T follicular helper cell (primary cell): Measurements from ENCODE around the gene CAV1.
"Not testable (repeated sequence)": the region's sequence is repeated elsewhere in the genome, so short reads cannot be mapped to it uniquely, and the experiment has no call there.

Experiments used
- DNase-seq: peaks from one replicate; pipeline ENCODE4 v3.0.0-alpha.2; 2020; ENCODE audit warnings: low read depth

The CAV1 gene

DNA sequence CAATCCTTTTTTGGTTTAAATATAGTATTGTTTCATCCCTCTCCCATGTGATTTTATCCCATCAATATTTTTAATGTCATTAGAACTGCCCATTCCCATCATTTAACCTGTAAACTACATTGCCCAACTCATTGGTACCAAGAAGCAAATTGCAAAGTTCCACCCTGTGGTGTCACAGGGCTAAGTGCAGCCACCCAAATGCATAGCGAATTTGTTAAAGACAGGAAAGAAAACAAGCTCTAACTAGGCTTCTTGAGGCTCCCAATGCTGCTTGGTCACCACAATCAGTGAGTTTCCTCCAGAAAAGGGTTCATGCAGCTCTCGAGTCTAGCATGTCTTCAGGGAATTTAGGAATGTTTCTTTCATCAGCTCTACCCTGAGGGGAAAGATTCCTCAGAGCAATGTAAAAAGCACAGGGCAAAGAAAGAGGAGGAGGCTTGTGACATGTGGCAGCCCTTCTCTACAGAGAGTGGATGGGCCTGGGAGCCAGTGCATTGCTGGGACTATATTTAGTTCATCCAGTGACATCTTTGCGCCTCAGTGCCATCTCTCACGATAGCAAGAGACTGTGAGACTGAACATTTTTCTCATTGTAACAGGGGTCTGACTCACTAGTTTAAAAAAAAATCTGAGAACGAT is 58.1 kb downstream of the CAV1 start:
- no peak for DNase-seq

DNA sequence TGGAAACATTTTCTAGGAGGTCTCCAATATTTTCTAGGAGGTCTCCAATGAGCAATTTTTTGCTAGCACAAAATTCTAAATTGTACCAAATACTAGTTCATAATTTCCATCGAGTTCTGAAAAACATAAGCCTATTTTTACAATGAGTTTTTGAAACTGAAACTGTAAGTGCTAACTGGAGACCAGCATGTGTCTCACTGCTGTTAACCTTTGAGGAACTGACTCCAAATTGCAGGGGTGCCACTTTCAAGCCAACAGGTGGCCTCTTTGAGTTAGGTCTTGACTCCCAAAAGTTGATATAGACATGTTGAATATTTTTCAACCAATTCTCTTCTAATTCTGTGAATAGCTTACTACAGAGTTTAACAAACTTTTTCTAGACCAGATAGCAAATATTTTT is 58.8 kb downstream of the CAV1 start:
- no peak for DNase-seq

DNA sequence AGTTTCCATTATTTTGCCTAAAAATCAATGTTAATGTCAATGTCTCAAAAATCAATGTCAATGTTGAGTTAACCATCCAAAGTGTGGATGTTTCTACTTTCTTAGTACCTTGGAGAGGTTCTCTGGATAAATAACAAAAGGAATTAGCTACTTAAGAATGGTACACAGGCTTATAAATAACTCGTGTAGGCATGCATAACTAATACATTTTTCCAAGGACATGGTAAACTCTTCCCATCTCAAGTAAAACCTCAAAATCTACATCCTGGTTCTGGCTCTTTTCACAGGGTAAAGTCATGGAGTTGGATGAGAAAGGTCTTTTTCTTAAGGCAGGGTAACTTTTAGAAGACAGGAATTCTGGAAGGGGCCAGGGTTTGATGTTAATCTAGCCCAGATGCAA is 59.9 kb downstream of the CAV1 start:
- no peak for DNase-seq

DNA sequence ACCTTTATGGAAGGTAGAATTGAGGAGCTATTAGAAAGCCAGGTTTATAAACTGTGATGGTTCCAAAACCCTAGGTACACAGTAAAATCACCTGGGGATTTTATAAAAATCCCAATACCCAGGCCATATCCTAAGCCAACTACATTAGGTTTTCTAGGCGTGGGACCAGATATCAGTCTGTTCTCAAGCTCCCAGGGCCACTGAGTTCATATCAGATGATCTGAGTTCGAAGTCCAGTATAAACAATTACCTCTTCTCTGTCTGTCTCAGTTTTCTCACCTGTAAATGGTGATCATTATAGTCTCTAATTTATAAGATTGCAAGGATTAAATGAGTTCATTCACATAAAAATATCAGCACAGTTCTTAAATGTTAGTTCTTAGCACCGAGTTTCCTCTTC is 60.6 kb downstream of the CAV1 start:
- no peak for DNase-seq

DNA sequence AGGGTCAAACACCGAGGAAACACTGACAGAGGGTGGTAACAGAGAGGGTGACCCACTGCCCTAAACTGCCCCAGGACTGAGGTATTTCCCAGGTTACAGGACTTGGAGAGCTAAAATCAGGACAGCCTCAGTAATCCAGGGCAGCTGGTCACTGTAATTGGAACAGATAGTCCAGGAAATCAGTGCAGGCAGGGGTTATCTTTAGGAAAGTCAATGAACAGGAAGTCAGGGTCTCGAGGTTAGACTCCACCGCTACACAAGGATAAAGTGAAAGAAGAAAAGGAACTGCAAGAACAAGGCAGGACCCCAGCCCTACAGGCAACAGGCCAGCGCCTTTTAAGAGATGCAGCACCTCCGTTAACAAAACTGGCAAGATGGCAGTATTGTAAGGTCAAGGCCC is 61.1 kb downstream of the CAV1 start:
- DNase-seq, result no peak

DNA sequence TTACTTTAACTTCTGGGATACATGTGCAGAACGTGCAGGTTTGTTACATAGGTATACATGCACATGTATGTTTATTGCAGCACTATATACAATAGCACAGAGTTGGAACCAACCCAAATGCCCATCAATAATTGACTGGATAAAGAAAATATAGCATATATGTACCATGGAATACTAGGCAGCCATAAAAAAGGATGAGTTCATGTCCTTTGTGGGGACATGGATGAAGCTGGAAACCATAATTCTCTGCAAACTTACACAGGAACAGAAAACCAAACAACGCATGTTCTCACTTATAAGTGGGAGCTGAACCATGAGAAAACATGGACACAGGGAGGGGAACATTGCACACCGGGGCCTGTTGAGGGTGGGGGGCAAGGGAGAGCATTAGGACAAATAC is 62.4 kb downstream of the CAV1 start:
- DNase-seq, result not testable (repeated sequence)

DNA sequence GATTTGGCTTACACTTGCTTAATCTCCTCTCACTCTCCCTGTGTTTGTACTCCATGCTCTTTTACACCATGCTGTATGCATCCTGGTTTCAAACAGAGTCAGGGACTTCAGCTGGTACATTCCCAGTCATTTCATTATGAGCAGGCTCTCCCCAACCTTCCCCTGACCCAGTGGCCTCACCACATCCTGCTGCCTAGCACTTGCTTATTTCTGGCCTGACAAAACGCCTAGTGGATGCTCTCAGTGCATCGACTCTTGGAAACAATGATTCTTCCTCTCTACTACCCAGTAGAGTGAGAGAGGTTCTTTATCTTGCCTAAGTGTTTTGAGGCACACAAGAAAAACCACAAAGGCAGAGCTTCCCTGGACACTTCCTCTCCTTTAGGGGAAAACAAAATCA is 63.4 kb downstream of the CAV1 start:
- no peak for DNase-seq

DNA sequence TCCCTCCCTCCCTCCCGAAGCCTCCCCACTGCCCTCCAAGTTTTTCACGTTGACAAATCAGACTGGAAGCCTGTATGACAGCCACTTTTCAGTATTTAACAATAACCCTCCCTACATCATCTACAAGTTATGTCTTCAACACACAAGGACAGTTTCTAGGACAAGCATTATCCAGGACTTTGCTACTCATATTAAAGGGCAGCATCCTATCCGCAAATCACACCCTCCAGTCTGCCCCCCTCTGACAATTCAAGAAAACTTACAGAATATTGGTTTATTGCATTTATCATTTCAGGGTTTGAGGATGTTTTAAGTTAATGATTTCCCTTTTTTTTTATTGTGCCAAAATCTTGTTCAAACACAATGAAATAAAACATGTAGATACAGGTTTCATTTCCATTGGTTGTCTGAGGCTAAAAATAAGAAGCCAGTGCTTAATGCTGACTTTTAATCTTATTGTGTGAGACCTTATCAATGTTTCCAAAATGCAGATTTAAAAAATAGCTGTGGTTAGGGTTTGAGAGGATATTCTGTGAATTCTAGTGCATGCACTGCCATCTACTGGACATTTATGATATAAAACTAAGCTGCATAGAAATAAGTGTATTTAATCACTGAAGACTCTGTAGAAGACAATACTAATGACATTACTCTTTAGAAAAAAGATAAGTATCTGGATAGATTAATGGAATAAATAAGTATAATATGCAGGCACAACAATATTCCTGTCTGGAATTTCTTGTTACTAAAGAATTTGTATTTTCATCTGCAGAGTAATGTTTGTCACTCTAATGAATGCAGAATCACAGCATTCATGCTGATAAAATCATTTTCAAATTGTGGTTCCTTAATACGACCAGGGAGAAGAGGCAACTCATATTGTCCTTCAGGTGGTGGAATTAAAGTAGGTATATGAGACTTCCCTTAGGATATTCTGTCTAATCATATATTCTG is 64.1 kb downstream of the CAV1 start:
- DNase-seq, result no peak

DNA sequence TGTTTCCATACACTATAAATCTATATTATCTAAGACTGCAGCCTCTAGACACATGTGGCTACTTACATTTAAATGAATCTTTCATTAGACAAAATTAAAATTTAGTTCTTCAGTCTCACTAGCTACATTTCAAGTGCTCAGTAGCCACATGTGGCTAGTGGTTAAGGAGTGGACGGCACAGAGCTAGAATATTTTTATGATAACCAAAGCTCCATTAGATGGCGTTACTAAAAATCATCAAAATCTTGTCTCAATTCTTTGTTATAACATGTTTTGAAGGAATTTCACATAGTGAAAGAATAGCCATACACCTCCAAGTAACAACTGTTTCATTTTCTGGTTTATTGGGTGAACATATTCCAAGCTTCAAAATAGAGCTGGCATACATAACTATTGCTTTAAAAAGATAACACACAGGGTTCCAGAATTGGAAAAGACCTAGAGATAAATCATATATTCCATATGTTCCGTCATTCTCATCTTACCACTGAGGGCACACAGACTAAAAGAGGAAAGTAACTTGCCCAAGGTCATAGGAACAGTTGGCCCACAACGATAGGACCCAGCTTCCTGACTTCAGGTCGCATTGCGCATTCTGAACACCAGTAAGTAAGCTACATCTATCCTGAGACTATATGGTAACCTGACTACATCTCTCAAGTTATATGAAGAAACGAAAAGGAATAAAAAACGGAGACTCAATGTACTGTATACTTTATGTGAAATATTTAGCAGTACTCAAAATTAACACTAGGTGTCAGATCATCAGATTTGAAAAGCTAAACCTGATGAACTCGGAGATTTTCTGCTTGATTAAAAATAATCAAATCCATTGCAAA is 66.6 kb downstream of the CAV1 start:
- DNase-seq, result no peak

DNA sequence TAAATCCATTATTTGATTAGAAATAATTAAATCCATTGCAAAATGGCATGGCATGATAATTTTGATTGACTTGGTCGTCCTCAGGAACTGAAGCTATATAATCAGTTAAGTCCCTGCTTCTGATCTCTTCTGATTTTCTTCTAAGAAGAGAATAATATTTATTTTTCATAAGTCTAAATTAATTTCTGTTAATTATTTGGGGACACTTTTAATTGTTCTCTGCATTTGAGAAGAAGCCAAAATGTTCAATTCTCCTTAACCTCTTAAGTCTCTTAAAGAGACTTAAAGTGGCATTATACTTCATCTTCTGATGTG is 67.2 kb downstream of the CAV1 start:
- no peak for DNase-seq

DNA sequence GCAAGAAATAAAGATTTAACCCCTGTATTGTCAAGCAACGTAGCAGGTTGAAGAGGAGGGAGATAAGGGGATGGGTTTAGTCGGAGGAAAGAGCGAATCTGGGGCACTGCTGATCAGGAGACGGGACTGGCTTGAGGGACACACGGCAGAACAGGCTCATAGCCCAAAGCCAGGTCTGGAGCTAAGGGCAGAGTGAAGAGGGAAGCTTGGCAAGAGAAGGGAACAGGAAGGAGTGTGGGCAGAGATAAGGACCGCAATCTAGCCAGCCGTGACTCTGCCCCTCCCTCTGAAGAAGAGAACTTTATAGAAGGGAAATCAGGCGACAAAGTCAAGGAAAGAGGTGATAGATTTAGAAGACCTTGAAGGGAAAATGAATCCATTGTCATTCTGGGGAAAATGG is 67.6 kb downstream of the CAV1 start:
- DNase-seq, result no peak

DNA sequence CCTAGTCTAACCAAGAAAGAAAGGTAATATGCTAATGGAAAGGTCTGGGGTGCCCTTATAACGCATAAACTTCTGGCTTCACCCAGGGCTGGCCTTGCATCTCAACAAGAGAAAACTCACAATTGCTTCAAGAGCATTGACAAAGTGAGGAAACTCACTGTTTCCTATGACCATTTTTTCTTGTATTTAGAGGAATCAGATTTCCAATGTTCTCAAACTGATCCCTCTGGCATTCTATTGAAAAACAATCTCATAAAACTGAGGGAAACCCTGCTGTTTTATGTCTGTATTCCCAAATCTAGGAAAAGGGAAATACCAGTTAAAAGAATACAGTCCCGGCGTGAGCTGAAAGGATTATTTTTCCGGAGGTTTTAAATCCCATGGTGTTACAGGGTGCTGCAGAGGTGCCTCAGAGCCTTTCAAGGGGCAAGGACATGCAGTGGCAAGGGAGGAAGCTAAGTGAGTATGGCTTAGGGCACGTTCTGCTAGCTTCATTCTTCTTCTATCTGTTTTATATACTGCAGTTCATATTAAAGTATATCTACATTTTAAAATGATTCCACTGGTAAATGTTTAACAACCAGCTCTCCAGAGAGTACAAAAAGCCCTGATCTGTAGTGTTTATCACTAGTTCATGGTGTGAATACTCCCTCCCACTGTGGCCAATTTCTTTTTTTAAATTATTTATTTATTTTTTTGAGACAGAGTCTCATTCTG is 68.7 kb downstream of the CAV1 start:
- DNase-seq, result no peak

DNA sequence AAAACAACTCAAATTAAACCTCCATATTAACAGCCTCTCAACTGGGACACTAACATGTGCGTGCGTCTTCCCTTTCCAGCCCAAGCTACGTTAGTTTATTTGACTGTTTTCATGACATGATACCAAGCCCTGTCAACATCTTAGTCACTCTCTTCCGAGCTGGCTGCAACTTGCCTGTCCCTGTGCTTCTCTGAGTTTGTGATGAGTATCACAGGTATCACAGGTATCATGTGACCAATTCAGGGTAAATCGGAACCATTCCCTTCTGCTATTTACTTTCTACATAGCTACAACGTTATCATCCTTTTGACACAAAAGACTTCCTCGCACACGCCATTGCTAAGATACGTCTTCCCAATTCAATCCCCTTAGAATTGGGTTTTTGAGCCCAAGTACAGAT is 70.2 kb downstream of the CAV1 start:
- DNase-seq, result no peak

DNA sequence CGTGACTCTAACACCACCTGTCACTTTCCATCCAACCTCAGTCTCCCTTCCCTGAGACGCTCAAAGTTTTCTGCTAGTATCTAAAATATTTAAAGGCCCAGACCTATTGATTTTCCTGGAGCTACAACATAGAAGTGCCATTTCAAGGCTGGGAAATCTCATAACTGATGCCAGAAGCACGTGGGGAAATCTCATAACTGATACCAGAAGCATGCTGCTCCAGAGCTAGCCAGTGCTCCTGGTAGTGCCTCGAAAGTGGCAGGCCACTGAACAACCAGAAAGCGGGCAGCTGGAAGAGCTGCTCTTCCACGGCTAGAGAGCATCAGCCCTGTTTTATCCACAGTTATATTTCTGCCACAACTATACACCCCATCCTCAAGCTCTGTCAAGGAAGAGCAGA is 72.5 kb downstream of the CAV1 start:
- no peak for DNase-seq

DNA sequence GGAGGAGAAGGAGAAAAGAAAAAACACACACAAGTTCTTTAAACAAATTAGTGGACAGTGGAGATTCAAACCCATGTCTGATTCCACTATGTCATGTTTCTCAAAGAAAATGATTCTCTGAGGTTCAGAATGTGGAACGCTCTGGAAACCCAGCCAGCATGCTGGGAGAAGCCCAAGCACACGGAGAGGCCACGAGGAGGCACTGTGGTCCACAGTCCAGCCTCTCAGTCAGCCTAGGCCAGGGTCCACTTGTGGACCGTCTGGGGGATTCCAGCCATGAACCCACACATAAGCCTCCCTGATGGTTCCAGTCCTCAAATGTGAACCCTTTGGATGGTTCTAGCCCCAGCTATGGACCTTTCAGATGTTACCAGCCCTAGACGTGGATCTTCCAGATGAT is 73.4 kb downstream of the CAV1 start:
- DNase-seq, result no peak

DNA sequence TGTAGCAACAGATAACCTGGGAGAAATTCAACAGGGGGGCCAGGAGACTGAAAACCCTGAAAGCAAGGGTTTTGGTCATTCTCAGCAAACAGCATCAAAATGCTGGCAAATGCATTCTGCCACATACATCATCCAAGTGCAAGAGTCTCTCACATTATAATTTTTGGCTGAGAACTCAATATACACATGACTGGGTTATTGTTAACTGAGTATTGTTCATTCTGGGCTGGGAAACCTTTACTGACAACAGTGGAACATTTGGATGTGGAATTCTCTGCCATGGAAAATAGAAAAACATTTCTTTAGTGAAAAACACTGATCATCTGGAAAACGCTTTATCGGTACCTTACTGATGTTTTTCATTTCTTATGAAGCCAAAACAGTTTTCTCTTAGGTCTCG is 74.0 kb downstream of the CAV1 start:
- DNase-seq, result no peak

DNA sequence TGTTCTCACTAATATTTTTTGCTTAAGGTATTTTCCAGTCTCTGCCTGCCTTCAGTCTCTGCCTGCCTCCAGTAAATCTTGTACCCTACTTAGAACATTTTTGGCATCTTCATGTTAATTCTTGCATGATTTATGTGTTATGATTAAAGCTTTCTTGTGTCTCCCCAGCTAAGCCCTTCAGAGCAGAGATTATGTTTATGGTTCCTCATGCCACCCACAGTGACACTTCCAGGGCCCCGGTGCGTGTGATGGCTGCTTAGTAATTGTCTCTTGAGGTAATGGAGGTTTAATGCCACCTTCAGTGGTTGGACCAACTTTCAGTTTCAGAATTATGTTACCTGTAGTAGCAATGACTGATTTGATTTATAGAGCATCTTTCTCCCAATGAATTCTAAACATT is 76.6 kb downstream of the CAV1 start:
- DNase-seq, result no peak

DNA sequence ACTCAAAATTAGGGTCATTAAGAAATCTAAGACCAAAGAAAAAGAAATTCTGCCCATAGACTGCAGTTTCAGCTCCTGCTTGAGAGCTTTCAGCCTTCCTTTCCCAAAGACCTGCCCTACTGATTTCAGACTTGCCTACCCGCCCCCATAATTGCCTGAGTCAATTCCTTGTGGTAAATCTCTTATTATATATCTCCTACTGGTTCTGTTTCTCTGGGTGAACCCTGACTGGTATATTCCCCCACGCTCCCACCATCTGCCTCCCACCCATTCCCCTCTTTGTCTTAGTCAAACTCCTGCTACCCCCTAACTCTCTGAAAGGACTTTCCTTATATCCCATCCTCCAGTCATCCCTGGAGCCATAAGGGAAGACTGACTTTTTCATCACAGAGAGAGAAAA is 82.5 kb downstream of the CAV1 start:
- no peak for DNase-seq

DNA sequence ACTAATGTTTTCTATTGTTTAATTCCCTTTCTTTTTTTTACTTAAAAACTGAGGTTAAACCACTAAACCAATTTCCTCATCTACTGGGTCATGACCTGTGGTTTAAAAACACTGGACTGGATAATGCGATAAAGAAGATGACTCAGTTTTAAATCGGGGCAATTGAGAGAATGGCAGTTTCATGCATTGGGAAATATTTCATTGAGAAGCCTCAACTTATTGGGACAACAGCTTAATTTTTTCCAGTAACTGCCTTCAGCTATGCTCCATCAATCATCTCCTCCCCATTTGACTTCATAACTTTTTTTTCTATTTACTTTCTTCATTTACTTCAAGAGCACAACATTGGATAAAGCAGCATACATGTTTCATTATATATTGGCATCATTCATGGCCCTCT is 85.4 kb downstream of the CAV1 start:
- DNase-seq, result no peak

DNA sequence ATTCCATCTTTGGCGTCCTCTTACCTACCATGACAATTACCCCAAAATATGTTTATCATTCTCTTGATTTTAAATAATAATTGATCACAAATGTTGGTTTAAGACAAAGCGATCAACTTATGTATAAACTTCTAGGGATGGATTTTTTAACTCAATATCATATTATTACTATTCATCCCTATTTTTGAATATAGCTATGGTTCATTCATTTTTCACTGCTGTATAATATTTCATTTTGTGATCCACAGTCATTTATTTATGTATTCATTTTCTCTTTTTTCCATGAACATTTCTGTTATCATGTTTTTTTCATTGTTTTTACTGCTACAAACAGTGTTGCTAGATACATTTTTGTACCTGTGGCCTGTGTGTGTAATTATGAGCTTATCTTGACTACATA is 85.9 kb downstream of the CAV1 start:
- no peak for DNase-seq
